Activated T-helper 1 cell treated with Interleukin-2 at 50 U/mL for 16 hours (primary cell): ENCODE results near the gene DEPP1.

ENCODE experiments used
- DNase-seq: peaks from one replicate; pipeline ENCODE4 v3.0.0-alpha.2; 2020; ENCODE audit warnings: low read depth

Gene DEPP1

DNA sequence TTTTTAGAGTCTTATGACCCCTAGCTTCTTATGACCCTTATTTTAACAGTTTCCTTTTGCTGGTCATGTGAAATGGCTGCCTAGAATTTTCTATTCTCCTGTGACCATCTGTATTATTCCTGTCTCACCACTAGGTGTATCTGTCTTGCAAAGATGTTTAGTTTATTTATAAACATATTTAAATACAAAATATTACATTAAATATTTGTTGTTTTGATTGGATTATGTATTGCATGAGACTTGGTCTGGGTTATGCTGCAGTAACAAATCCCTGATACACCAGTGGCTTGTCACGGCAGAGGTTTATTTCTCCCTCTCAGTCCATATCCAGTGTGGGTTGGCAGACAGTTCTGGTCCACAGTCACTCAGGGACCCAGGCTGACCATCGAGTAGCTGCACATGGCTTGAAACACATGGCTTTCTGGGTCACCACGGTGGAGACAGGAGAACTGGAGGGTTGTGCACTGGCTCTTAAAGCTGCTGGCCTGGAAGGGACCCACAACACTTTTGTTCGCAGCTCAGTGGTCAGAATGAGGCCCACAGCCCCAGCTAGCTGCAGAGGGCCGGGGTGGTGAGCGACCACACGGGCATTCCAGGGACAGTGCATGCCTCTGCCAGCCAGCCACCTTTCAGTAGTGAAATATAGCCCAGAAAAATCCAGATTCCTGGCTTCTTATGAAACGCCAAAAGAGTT lies 11.6 kb downstream of the DEPP1 start:
- DNase-seq = no peak

DNA sequence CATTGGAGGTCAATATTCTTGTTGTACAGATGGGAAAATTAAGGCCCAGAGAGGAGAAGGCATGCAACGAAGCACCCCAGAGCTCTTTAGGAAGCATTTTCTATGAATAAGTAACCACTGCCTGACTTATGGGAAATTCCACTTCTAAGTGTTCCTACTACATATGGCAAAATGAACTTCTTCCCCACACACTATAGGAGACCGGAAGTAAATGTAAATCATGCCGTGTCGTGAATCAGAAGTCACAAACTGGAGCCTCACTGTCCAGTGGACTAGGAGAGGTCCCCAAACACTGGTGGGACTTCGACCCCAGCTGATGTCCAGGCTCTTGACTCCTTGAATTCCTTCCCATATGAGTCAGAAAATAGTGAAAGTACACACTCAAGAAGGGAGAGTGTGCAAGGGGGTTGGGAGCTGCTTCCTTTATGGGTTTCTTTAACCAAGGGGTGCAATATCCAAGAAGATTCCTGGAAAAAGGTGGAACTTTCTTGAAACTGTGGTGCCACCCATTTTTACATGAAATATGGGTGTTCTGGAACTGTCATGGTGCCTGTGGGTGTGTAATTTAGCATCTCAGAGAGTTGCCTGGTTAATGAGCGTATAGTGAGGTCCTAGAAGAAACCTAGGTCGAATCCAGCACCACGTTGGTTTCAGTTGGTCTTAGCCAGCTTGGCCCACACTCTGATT lies 12.3 kb downstream of the DEPP1 start:
- no peak for DNase-seq

DNA sequence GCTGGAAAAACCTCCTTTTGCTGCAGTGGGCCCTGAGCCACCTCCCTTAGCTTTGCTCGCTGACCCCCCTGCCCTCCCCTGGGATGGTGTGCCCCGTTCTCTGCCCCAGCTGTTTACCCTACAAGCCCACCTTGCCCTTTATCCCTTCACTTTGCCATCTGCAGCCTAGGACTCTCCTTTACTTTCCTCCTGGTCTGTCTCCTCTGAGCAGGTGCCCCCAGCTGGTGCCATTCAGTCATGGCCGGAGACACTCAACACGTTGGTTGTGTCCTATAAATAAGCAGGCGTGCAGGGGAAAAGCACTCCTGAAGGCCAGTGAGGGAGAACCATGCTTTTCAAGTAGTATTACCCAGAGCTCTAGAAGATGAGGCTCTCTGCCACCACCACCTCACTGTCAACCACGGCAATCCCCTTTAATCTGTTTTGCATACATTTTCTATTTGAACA lies 12.9 kb downstream of the DEPP1 start:
- no peak for DNase-seq

DNA sequence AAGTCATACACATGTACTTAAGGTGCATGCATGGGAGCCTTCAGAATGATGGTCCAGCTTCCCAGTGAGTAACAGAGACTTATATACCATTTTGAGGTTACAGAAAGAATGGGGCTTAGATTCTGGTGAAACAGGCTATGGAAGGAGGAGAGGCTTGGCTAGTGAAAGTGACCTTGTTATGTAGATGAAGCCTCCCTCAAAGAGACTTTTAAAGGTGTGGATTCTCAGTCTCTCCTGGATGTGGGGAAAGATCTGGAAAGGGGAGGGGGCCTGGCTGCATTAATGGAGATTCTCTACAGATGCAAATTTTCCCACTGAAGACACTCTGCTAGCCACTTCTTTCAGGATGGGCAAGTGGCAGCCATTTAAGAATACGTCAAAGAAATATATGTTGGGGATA lies 13.5 kb downstream of the DEPP1 start:
- no peak for DNase-seq

DNA sequence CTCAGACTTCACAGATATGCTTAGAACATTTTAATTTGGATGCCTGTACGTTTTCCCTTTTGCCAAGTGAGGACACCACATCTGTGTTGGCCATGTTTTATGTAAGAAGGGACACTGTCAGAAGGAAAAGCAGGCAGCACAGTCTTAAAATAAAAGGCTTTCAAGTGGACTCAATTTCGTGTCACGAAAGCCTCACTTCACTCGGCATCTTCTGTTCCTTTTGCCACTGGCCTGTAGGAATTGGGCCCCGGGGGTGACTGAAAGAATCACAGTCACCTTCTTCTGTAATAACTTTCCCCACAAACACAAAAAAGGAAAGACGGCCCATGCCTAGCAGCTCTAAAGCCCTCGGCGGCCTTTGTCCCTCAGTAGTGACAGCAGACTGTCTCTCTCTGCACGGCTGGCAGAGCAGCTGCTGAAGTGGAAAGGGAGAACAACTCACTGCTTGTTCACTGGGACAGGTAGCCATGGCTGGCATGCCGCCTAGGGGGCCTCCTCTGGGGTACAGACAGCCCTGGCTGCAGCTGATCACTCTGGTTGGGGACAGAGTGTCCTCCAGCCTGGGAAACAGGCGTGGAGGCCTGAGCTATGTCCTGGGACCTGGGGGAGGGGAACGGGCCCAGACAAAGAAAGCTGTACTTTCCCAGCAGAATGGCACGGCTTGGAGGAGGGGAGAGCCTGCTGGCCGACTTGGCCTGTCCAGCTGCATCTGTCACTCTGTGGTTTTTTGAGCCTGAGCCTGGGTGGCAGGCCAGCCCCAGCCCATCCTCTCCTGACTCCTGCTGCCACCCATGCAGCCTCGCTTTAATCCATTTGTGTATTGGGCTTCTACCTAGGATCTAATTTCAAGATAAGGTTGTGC lies 14.6 kb downstream of the DEPP1 start:
- DNase-seq = no peak

DNA sequence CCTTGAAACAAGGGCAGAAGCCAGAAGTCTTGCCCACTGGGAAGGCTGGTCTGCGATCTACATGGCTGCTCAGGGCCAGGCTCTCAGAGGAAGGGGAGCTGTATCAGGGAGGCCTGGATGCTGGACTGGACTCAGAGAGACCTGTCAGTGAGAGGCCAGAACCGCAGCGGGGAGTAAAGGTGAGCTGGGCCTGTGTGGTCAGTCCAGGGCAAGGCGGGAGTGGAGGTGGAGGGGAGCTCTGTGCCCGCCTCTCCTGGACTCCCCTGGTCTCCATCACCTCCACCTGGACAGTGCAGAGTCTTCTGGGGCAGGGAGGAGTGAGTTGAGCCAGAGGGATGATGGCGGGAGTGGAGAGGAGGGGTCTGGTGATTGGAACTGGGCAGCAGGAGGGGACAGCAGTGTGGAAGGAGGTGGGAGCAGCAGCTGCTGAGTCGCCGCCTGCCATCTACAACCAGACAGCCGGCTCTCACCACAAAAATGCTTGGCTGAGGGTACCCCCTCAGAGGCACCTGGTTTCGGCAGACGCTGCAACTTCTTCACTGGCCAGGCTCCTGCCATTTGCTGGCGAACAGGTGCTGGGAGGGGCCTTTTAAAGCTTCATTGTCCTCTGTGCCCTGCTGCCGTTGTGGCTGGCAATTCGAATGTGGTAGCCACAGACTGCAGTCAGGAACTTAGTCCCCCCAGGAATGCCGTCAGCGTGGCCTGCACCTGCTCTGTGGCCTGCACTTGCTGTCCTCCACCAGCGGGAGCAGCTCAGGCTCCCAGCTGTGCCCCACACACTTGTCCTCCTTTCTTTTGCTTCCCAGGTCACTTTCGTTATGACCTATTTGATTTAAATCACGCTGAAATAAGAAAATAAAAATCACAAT lies 15.5 kb downstream of the DEPP1 start:
- DNase-seq = no peak

DNA sequence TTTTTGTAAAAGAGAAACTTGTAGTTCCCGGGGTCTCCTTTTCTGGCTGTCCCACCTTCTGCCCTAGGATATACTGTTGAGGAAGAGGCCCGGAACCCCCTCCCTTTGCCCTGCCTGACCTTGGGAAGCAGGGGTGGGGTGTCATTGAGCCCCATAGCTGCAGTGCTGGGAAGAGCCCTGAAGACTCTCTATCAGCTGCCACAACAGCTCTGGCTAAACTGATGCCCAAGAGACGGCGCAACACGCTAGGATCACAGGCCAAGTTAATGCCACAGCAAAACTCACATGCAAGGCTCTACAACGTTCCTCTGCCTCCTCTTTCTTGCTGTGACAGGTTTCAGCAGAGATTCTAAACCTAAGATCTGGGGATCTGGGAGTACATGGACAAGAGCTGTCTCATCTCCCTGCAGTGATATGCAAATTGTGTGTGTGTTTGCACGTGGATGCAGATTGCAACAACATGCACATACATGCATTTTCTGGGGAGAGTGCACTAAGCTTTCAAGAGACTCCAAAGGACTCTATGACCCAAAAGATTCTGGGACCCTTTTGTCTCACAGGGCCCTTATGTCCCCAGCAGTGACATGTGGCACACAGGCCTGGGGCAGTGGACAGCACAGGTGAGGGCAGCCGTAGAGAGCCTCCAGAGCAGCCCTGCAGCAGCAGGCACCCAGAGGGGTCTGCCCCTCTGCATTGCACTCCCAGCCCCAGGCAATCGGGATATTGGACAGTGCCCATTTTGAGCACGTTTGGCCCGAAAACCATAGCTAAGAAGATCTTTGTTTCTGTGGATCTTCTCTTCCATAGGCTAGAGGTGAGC lies 16.5 kb downstream of the DEPP1 start:
- DNase-seq = no peak

DNA sequence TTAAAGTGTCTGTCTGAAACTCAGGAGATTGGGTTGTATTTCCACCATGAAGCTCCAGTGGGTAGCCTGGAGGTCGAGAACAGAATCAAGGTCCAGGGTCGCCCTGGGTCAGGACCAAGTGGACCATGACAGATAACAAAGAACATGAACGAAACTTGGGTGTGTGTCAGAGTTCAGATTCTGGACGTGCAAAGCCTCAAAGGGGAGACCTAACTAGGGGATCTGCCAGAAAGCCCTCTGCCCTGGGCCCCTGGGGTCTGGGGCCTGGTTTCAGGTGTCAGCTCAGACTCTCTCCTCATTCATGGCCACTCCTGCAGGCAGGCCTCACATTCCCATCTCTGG lies 17.4 kb downstream of the DEPP1 start:
- no peak for DNase-seq

DNA sequence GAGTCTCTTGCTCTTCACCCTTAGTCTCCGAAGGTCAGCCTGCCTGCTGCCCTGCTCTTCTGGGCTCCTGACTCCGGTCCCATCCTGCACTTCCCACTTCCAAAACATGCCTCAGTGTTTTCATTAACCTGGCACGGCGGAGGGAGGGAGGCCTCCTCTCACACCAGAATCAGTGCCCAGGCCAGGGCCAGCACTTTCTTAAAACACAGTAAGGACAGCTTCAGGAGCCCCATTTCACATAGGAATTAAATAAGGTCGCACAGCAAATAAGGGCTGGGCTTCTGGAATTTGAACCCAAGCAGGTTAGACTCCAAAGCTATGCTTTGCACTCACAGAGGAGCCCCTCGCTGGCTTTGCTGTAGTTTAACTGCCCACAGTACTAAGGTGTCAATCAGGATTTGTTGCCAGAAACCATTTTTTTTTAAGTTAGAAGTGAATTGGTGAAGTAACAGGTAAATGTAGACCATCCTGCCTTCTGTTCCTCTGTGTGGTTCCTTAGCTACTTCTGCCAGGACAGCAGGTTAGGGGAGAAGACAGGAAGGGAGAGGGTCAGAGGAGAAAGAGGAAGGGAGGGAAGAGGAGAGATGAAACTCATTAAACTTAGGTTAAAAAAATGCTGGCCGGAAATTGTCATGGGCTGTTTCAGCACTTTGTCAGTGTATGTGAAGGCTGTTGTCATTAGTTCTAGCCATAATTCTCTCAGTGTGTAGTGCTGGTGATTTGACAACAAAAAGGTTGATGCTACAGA lies 18.0 kb downstream of the DEPP1 start:
- DNase-seq = no peak

DNA sequence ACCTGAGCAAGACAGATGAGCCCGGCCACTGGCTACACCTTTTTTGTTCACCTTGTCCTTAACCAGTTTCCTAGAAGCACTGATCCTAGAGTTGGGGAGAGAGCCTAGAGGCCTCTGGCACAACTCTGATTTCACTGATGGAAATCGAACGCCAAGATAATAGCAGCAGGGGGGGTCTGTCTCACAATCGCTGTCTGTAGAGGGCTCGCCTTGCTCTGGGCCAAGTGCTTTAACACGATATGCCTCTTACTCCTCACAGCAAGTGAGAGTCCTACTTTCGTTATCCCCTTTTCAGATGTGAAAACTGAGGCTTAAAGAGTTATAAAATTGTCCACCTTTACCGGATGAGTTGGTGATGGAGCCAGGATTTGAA lies 18.5 kb downstream of the DEPP1 start:
- no peak for DNase-seq

DNA sequence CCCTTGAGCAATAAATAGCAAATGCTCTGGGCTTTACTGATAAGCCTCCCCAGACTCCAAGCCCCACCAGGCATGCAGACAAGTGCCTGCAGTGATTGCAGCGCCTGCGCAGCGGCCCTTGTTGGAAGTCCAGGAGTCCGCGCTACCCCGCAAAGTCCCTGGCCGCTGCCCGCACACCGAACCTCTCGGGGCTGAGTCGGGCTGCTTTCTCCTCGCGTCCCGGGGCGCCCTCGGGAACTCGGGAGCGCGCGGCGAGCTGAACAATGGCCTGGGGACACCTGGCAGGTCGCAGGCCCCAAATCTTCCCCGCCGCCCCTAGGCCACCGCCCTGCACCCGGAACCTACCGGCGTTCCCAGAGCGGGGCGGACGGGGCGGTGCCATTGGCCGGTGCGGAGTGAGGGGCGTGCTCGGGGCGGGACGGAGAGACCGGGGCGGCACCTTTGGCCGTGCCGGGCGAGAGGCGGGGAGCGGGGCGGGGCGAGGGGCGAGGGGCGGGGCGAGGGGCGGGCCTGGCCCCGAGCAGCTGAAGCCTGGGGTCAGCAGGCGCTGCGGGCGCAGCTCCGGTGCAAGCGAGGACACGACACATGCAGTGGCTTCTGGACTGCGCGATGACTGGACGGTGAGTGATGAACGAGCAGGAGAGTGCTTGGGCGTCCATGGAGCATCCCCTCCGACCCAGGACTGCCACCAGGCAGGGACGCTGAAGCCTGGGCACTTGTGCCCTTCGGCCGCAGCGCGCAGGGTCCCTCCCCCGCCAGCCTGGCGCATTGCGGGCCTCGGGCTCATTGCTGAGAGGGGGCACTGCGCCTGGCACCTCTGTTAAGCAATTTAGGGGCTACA lies 19.1 kb downstream of the DEPP1 start, which contains the start of gene RASSF4:
Gene RASSF4 (plus strand): TSS at position 556 of the 841 bp plus-strand sequence. CDS start 10,401 bp downstream, outside the sequence.
- peak; percentile 87 for DNase-seq

DNA sequence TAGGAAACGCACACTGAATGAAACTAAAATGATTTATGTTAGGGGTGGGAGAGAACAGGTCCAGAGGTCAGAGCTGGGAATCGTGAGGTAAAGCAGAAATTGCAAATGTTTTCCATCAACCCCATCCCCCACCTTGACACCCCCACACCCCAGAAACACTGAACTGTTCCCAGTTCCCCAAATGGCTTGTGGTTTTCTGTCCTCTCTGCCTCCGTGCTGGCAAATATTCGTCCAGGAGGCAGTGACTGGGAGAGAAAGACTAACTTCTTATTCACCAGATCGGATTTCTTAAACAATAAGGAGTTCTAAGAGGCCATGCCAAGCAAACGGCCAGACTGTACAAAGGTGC lies 19.7 kb downstream of the DEPP1 start:
- no peak for DNase-seq

DNA sequence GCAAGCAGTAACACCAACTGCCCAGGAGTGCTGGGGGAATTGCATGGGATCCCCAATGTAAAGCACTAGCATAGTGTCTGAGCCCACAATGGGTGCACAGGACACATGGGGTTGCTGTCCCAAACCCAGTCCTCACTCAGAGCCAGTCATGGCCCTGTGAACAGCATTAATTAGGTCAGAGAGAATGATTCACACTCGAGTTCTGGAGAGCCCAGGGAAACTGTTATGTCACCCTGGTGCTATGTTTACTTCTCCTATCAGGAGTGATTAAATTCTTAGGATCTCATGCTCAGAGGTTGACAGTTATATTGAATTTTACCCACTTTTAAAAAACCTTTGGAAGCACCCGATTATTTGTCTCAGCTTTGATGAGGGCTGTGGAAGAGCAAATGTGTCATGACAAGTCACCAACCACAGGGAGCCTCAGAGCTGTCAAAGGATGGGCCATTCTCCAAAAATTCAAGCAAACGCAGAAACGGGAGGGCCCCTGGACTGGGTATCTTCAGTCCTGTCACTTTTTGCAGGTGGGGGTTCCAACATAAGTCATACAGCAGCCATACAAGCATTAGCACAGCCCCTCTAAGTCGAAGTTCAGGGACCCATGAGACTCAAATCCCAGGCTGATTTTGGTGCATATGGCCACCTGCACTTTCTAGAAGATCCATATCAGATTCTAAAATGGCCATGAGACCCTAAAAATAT lies 20.3 kb downstream of the DEPP1 start:
- DNase-seq = no peak

DNA sequence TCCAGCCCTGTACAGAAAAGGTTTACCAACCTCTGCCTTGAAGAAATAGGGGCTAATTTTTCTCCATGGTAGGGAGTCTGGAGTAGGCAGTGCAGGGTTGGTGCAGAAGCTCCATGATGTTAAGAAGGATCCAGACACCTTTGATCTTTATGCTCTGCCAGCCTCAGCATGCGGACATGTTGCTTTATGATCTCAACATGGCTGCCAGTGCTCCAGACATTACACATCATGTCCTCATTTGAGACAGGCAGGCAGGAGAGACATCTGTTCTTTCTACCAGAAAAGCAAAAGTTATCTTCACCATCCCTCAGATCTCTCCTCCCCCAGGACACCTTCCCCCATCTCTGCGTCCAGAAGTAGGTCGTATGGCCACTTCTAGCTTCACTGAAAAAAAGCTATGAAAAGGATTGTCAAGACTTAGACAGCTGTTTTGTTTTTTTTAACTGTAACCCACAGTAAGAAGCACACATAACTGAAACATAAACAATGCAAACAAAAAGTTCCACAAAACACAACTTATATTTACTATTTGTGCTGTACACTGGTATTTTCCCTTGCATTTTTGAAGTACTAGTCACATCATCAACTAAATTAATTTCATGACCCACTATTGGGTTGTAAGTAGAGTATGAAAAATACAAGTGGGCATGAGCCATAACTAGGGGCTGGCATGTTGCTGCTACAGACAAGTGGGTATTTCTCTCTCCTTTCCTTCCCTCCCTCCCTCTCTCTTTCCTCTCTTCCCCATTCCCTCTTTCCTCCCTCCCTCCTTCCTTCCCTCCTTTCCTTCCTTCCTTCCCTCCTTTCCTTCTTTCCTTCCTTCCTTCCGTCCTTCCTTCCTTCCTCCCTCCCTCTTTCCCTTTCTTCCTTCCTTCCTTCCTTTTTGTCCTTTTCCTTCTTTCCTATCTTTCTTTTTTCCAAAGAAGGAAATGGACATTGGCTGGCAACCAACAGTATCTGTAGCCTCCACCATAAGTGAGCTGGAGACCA lies 21.6 kb downstream of the DEPP1 start:
- no peak for DNase-seq

DNA sequence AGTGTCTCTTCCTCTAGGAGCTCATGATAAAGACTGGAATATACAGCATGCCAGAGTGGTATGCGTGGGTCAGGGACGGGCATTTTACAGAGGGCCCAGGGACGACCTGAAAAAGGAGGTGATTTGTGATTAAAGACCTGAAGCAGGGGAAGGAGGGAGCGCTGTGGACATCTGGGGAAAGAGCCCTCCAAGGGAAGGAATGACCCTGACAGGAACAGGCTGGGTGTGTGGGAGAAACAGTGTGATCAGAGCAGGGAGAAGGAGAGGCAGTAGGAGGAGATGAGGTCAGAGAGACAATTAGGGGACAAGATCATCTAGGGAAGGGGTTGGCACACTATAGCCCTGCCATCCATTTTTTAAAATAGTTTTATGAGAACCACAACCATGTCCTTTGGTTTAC lies 22.4 kb downstream of the DEPP1 start:
- DNase-seq = no peak

DNA sequence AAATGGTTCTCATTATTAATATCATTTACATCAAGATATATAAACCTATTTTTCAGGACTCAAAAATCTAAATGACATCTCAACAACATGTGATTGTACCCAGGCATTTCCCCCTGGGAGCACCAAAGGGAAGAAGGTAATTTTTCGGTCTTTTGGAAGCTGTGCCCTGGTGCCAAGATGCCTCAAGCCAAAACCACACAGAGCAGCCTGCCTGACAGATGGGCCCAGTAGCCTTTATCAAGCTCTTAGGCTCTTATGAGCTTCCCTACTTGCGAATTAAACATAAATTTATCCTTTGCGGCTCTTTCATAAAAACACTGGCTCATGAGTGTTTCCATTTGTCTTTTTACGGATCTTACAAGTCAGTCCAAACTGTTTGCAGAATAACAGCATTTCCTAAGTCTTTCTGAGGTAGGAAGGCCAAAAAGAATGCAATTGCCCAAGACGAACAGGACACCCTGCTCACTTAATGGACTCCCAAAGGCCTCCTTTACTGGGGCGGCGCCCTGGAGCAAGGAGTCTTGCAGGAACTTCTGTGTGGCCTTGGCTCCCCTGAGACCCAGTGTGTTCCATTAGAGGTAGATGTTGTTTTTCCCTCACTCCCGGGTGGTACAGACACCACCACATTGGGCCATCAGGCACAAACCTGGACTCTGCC lies 23.1 kb downstream of the DEPP1 start:
- DNase-seq = no peak

DNA sequence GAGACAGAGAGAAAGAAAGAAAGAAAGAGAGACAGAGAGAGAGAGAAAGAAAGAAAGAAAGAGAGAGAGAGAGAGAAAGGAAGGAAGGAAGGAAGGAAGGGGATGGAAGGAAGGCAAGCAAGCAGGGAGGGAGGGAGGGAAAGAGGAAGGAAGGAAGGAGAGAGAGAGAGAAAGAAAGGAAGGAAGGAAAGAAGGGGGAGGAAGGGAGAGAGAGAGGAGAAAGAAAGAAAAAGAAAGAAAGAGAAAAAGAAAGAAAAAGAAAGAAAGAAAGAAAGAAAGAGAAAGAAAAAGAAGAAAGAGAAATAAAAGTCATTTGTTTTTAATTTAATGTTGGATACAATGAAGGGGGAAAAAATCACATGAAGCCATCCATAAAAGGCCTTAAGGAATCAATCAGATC lies 23.6 kb downstream of the DEPP1 start:
- no peak for DNase-seq
